Fibroblast of lung (primary cell): ENCODE data around the gene XYLT1. TPM values are rescaled to one million over a fixed set of nuclear protein-coding genes. Genes with fewer than 3 reads are reported as not detected.

Experiments
- DNase-seq, 2 donors: peaks; one replicate each; pipeline versions ENCODE4 v3.0.0 to v3.0.0-alpha.2; 2010; ENCODE audit warnings: low read depth in 2 of 2
- H2AFZ ChIP-seq: 2 replicates; pipeline ENCODE4 v1.5.1; 2012; ENCODE audit warnings: low read length, control low read depth, inconsistent platforms
- H3K27ac ChIP-seq: 2 replicates; pipeline ENCODE4 v1.5.1; 2011; ENCODE audit warnings: low read length, control low read depth; ENCODE audit not compliant: insufficient read depth
- H3K27me3 ChIP-seq: 2 replicates; pipeline ENCODE4 v1.5.1; 2011; ENCODE audit warnings: mild to moderate bottlenecking, low read length; ENCODE audit not compliant: control insufficient read depth, insufficient read depth
- H3K36me3 ChIP-seq: 2 replicates; pipeline ENCODE4 v1.5.1; 2011; ENCODE audit warnings: low read length; ENCODE audit not compliant: control insufficient read depth, insufficient read depth
- H3K4me1 ChIP-seq: 2 replicates; pipeline ENCODE4 v1.5.1; 2011; ENCODE audit warnings: low read length; ENCODE audit not compliant: control insufficient read depth, insufficient read depth; ENCODE audit errors: extremely low read depth
- H3K4me2 ChIP-seq: 2 replicates; pipeline ENCODE4 v1.5.1; 2011; ENCODE audit warnings: low read length, control low read depth; ENCODE audit not compliant: insufficient read depth; ENCODE audit errors: extremely low read depth
- H3K4me3 ChIP-seq, 4 experiments: fragments of 200-600 bp in 1 of 4; sonication (generic) in 1 of 4; replicated peaks in 1 of 4; 2 replicates each; pipeline ENCODE4 v1.5.1; 2011 to 2016; ENCODE audit warnings: low read length in 4 of 4, low read depth in 3 of 4, mild to moderate bottlenecking in 3 of 4, control low read depth in 2 of 4, inconsistent platforms in 1 of 4, mixed read lengths in 1 of 4; ENCODE audit not compliant: insufficient read depth in 1 of 4; ENCODE audit errors: control extremely low read depth in 1 of 4
- H3K79me2 ChIP-seq: 2 replicates; pipeline ENCODE4 v1.5.1; 2012; ENCODE audit warnings: mild to moderate bottlenecking, low read length, inconsistent platforms; ENCODE audit not compliant: control insufficient read depth, insufficient read depth
- H3K9ac ChIP-seq: 2 replicates; pipeline ENCODE4 v1.5.1; 2011; ENCODE audit warnings: mild to moderate bottlenecking, low read length, control low read depth; ENCODE audit not compliant: insufficient read depth
- H3K9me3 ChIP-seq: 2 replicates; pipeline ENCODE4 v1.5.1; 2012; ENCODE audit warnings: low read depth, low read length; ENCODE audit not compliant: control insufficient read depth, insufficient read depth
- H4K20me1 ChIP-seq: 2 replicates; pipeline ENCODE4 v1.5.1; 2011; ENCODE audit warnings: low read length; ENCODE audit not compliant: control insufficient read depth, insufficient read depth; ENCODE audit errors: extremely low read depth
- CTCF ChIP-seq, 2 donors: IDR thresholded peaks in 1 of 2; conservative IDR thresholded peaks in 1 of 2; 1 replicate in 1 of 2; 2 replicates in 1 of 2; pipeline ENCODE4 v1.5.1; 2011 to 2012; ENCODE audit warnings: low read length in 2 of 2, control low read depth in 1 of 2, inconsistent platforms in 1 of 2, low read depth in 1 of 2, mild to moderate bottlenecking in 1 of 2
- EZH2 ChIP-seq: IDR thresholded peaks from 2 replicates; pipeline ENCODE4 v1.5.1; 2012; ENCODE audit warnings: low read length, control low read depth, mild to moderate bottlenecking; ENCODE audit errors: missing control alignments
- polyA plus RNA-seq, 2 donors: library from polyadenylated mRNA; depleted of rRNA in 1 of 2; stranded (reverse) in 1 of 2; unstranded in 1 of 2; fragments of >200 nt; gene quantifications; 2 replicates each; pipeline ENCODE4 v1.2.1, GENCODE V29; 2011 to 2012; ENCODE audit warnings: missing spikeins in 1 of 2
- total RNA-seq: library from RNA; depleted of rRNA; stranded (reverse); fragments of >200 nt; gene quantifications from 2 replicates; pipeline ENCODE4 v1.2.1, GENCODE V29; 2014

The XYLT1 gene
- total and polyA plus RNA-seq, 2 donors (not counting 1 experiment from before 2014, with no cell fraction given), result 9.3 to 21.8 TPM

- no peak overlapping the region for H3K4me2 ChIP-seq
- H4K20me1 ChIP-seq, result no peaks in the 10 kb centered on the region
- H3K4me3 ChIP-seq, result no peak overlapping the region
- H3K36me3 ChIP-seq, result no peaks in the 10 kb centered on the region
- H3K27ac ChIP-seq, result no peak overlapping the region
- no peaks in the 10 kb centered on the region for H3K4me1 ChIP-seq
- H3K9me3 ChIP-seq, result no peaks in the 10 kb centered on the region
- TF ChIP-seq EZH2 (no peak), CTCF (conservative IDR thresholded peaks at IDR 0.05 in 1 of 2, IDR thresholded peaks at IDR 0.05 in 1 of 2; ENCODE audit: low read depth in 1 of 2, low read length in 2 of 2) (no peak)
- H2AFZ ChIP-seq, result no peak overlapping the region
- H3K27me3 ChIP-seq, result no peaks in the 10 kb centered on the region
- no peak for DNase-seq
- no peaks in the 10 kb centered on the region for H3K79me2 ChIP-seq
- no peak overlapping the region for H3K9ac ChIP-seq
These were observed 238.8 kb downstream of the XYLT1 start for GRCh38 chr16:17231972-17232371.

- Histone ChIP-seq H3K4me2 (no peak overlapping the region), H3K4me3 (no peak overlapping the region), H3K79me2 (no peaks in the 10 kb centered on the region), H3K27me3 (no peaks in the 10 kb centered on the region), H2AFZ (no peak overlapping the region), H3K27ac (no peak overlapping the region), H4K20me1 (no peaks in the 10 kb centered on the region), H3K4me1 (peaks cover 1% of the 10 kb centered on the region), H3K9me3 (no peaks in the 10 kb centered on the region), H3K9ac (no peak overlapping the region), H3K36me3 (no peaks in the 10 kb centered on the region)
- TF ChIP-seq EZH2 (no peak), CTCF (conservative IDR thresholded peaks at IDR 0.05 in 1 of 2, IDR thresholded peaks at IDR 0.05 in 1 of 2; ENCODE audit: low read depth in 1 of 2, low read length in 2 of 2) (no peak)
- no peak for DNase-seq
These were observed 239.7 kb downstream of the XYLT1 start for GRCh38 chr16:17230932-17231581.

GRCh38 chr16:17229766-17230165, 241.0 kb downstream of the XYLT1 start:
- Histone ChIP-seq H3K79me2 (no peaks in the 10 kb centered on the region), H3K36me3 (no peaks in the 10 kb centered on the region), H3K9me3 (no peaks in the 10 kb centered on the region), H3K4me2 (no peak overlapping the region), H3K27ac (no peak overlapping the region), H3K4me1 (peaks cover 8% of the 10 kb centered on the region), H3K4me3 (no peak overlapping the region), H2AFZ (no peak overlapping the region), H3K9ac (no peak overlapping the region), H4K20me1 (no peaks in the 10 kb centered on the region), H3K27me3 (no peaks in the 10 kb centered on the region)
- DNase-seq, result no peak
- no peak for TF ChIP-seq EZH2
- TF ChIP-seq CTCF (conservative IDR thresholded peaks at IDR 0.05 in 1 of 2, IDR thresholded peaks at IDR 0.05 in 1 of 2; ENCODE audit: low read depth in 1 of 2, low read length in 2 of 2), result no peak
